ENCODE data around the gene APOBEC3C. TPM values are rescaled to one million over a fixed set of nuclear protein-coding genes. Genes with fewer than 3 reads are reported as not detected.
"Not testable (repeated sequence)": the region's sequence is repeated elsewhere in the genome, so short reads cannot be mapped to it uniquely, and the experiment has no call there.

The APOBEC3C gene
- total RNA-seq, 1 experiment from 2014 or later: 11.2 TPM

- peak; percentile 96 for DNase-seq (ENCODE audit: low read depth)
Observed at GRCh38 chr22:38981992-38982927, 31.8 kb upstream of the APOBEC3C start, which contains the start of gene APOBEC3B. Gene APOBEC3B (plus strand): TSS chr22:38982347. CDS start chr22:38982454, 107 bp downstream.

- no peak for DNase-seq (ENCODE audit: low read depth)
Observed at GRCh38 chr22:38984224-38984623, 29.8 kb upstream of the APOBEC3C start.

- DNase-seq (ENCODE audit: low read depth): peak; percentile 42
Observed at GRCh38 chr22:38984784-38985757, 29.0 kb upstream of the APOBEC3C start.

GRCh38 chr22:38986629-38987028 is 27.4 kb upstream of the APOBEC3C start:
- no peak for DNase-seq (ENCODE audit: low read depth)

- DNase-seq (ENCODE audit: low read depth): no peak
Observed at GRCh38 chr22:38987171-38987895, 26.7 kb upstream of the APOBEC3C start.

GRCh38 chr22:38989466-38989865 is 24.6 kb upstream of the APOBEC3C start:
- DNase-seq (ENCODE audit: low read depth): no peak

- not testable (repeated sequence) for DNase-seq (ENCODE audit: low read depth)
Observed at GRCh38 chr22:38992871-38993371, 21.1 kb upstream of the APOBEC3C start.

GRCh38 chr22:38996105-38996504 is 18.0 kb upstream of the APOBEC3C start:
- no peak for DNase-seq (ENCODE audit: low read depth)

GRCh38 chr22:38997518-38997917 is 16.5 kb upstream of the APOBEC3C start:
- no peak for DNase-seq (ENCODE audit: low read depth)

GRCh38 chr22:39003165-39003638 is 10.9 kb upstream of the APOBEC3C start:
- DNase-seq (ENCODE audit: low read depth): peak; percentile 82

- no peak for DNase-seq (ENCODE audit: low read depth)
Observed at GRCh38 chr22:39007177-39007576, 6.9 kb upstream of the APOBEC3C start.

GRCh38 chr22:39008271-39008850 is 5.7 kb upstream of the APOBEC3C start:
- DNase-seq (ENCODE audit: low read depth): not testable (repeated sequence)

GRCh38 chr22:39010946-39011345 is 3.1 kb upstream of the APOBEC3C start:
- DNase-seq (ENCODE audit: low read depth): no peak

GRCh38 chr22:39012533-39013511 is 1.2 kb upstream of the APOBEC3C start:
- no peak for DNase-seq (ENCODE audit: low read depth)

- DNase-seq (ENCODE audit: low read depth): not testable (repeated sequence)
Observed at GRCh38 chr22:39013561-39013941, 506 bp upstream of the APOBEC3C start.

GRCh38 chr22:39014723-39015121 is 665 bp downstream of the APOBEC3C start:
- DNase-seq (ENCODE audit: low read depth): not testable (repeated sequence)

GRCh38 chr22:39016592-39016991 is 2.5 kb downstream of the APOBEC3C start:
- DNase-seq (ENCODE audit: low read depth): no peak

GRCh38 chr22:39017596-39018365 is 3.7 kb downstream of the APOBEC3C start:
- no peak for DNase-seq (ENCODE audit: low read depth)

Measured in RPMI7951 (cell line).